HG02623 (cell line): ENCODE measurements around the gene SLC26A2.
"Not testable (repeated sequence)": the region's sequence is repeated elsewhere in the genome, so short reads cannot be mapped to it uniquely, and the experiment has no call there.

Source experiments
- ATAC-seq: cut with Tn5 transposase; IDR thresholded peaks from one replicate; pipeline ENCODE4 v1.9.1; 2021; ENCODE audit warnings: moderate library complexity; ENCODE audit not compliant: unreplicated experiment

Gene SLC26A2

GRCh38 chr5:150000990-150001659 lies 40.6 kb downstream of the SLC26A2 start:
- ATAC-seq: no peak

- peak; percentile 57 for ATAC-seq
Observed at GRCh38 chr5:150001660-150002486, 41.3 kb downstream of the SLC26A2 start.

GRCh38 chr5:150006318-150006717 lies 45.8 kb downstream of the SLC26A2 start:
- ATAC-seq: no peak

GRCh38 chr5:150007050-150007449 lies 46.5 kb downstream of the SLC26A2 start:
- ATAC-seq: no peak

GRCh38 chr5:150009671-150010387 lies 49.3 kb downstream of the SLC26A2 start:
- ATAC-seq: no peak

GRCh38 chr5:150013931-150014330 lies 53.4 kb downstream of the SLC26A2 start:
- no peak for ATAC-seq

GRCh38 chr5:150014456-150014855 lies 53.9 kb downstream of the SLC26A2 start:
- no peak for ATAC-seq

GRCh38 chr5:150015415-150015814 lies 54.9 kb downstream of the SLC26A2 start:
- ATAC-seq: no peak

- no peak for ATAC-seq
Observed at GRCh38 chr5:150016537-150016936, 56.0 kb downstream of the SLC26A2 start.

- ATAC-seq: no peak
Observed at GRCh38 chr5:150017226-150018005, 56.9 kb downstream of the SLC26A2 start.

- ATAC-seq: no peak
Observed at GRCh38 chr5:150020249-150020648, 59.7 kb downstream of the SLC26A2 start.

GRCh38 chr5:150021491-150022157 lies 61.1 kb downstream of the SLC26A2 start:
- ATAC-seq: no peak

- no peak for ATAC-seq
Observed at GRCh38 chr5:150022158-150022531, 61.6 kb downstream of the SLC26A2 start.

GRCh38 chr5:150022681-150023080 lies 62.1 kb downstream of the SLC26A2 start:
- no peak for ATAC-seq

GRCh38 chr5:150023136-150023535 lies 62.6 kb downstream of the SLC26A2 start:
- ATAC-seq: no peak

GRCh38 chr5:150024346-150024984 lies 63.9 kb downstream of the SLC26A2 start:
- no peak for ATAC-seq

- ATAC-seq: no peak
Observed at GRCh38 chr5:150026682-150027172, 66.2 kb downstream of the SLC26A2 start.

- not testable (repeated sequence) for ATAC-seq
Observed at GRCh38 chr5:150028047-150028446, 67.5 kb downstream of the SLC26A2 start.

GRCh38 chr5:150033334-150033733 lies 72.8 kb downstream of the SLC26A2 start:
- no peak for ATAC-seq

GRCh38 chr5:150034662-150035061 lies 74.1 kb downstream of the SLC26A2 start:
- no peak for ATAC-seq
